HG03520 (cell line): ENCODE data around the gene PRDX6.
"Not testable (repeated sequence)": the region's sequence is repeated elsewhere in the genome, so short reads cannot be mapped to it uniquely, and the experiment has no call there.

ENCODE experiments used
- ATAC-seq: cut with Tn5 transposase; IDR thresholded peaks from one replicate; pipeline ENCODE4 v1.9.1; 2021; ENCODE audit warnings: mild to moderate bottlenecking, moderate library complexity; ENCODE audit not compliant: unreplicated experiment

Gene PRDX6

DNA sequence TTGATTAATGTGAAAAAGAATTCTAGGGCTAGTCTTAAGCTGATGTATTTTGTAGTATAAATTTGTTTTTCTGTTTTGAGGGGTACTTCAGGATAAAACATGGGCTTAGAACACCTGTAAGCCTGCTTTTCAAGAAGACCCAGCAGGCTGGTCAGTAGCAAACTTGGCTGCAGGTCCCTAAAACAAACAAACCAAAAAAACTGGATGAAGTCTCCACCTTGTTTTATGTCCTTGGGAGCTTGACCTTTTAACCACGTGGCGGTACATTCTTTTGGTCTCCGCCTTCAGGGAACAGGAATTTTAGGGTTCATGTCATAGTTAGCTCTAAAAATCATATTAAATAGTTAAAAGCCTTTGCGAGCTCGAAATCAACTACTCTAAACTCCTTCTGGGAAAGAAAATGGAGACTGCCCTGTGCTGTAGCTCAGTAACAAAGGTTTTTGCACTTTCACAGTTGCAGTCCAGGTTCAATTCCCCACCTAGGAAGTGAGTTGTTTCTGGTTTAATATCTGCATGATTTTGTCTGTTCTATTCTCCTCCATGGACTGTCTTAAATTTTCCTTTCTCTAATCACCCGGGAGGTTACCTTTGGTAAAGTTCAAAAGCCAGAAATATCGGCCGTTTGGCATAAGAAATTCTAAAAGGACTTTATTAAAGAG, 18.6 kb downstream of the PRDX6 start:
- ATAC-seq: no peak

DNA sequence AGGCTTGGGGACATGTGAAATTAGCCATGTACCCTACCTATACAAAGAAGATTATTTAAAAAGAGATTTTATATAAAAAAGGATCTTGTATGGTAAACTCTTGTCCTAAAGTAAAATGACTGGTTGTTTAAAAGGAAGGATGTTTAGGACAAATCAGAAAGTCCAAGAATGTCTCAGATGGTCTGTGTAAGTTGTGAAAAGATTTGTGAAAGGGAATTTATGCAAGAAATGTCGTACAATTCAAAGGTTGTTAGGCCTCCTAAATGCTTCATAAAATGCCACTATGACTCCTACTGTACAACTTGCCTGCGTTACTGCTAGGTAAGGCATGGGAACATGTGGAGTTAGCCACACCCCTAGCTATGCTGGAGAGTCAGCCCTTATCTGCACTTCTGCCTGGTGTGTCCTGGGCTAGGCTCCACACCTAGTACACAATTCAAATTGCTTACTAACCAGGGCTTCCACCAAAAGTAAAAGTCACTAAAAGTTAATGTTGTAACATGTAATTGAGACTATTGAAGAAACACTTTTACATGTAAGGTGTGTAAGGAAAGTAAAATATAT, 19.7 kb downstream of the PRDX6 start:
- no peak for ATAC-seq

DNA sequence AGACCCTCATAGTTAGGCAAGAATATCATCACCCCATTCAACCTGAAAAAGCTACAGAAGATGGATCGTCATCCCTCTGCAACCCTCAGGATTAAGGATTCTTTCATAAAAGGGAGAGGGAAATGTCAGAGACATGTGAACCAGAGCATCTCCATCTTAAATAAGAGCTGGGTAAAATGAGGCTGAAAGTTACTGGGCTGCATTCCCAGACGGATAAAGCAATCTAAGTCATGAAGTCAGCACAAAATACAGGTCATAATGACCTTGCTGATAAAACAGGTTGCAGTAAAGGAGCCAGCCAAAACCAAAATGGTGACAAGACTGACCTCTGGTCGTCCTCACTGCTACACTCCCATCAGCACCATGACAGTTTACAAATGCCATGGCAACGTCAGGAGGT, 22.6 kb downstream of the PRDX6 start:
- no peak for ATAC-seq

DNA sequence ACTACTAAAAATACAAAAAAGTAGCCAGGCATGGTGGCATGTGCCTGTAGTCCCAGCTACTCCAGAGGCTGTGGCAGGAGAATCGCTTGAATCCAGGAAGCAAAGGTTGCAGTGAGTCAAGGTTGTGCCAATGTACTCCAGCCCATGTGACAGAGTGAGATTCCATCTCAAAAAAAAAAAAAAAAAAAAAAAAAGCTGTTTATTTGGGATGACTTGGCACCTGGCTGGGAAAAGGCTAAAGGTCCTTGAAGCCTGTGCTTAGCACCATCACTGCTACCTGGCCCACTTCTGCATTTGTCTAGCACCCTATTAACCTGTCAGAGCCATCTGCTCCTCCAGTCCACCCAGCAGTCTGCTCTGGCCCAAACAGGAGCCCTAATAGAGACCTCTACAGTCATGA, 25.0 kb downstream of the PRDX6 start:
- ATAC-seq: no peak

DNA sequence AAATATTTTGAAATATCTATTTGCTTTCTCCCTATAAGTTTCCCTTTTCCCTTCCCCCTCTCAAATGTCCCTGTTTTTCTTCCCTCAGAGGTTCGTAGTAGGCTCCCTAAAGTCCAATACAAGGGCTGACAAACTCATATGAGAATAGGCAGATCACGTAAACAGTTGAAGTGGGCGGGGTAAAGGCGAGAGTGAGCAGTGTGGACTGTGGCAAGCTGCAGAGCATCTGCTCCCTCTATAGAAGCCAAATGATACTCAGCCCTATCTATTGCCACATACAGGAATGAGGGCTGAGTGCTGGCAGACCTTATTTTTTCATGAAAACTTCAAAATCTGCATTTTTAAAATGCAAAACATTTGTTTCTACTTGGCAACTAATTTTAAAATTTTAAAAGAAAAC, 26.3 kb downstream of the PRDX6 start:
- no peak for ATAC-seq

DNA sequence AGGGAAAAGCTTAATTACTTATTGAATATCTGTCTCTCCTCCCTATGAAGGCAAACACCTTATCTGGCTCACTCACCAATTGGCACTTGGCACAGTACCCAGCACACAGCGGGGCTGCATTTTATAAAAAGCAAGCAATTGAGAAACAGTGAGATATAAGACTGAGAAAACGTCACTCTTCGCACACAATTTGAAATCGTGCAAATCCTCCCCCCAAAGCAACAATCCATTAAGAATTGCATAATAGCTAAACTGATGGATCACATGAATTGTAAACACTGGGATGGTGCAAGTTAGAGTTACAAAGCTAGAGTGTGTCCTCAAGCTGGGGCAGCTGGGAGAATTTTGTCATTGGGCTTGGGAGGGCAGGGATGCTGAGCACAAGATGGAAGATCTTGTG, 27.1 kb downstream of the PRDX6 start:
- ATAC-seq: no peak

DNA sequence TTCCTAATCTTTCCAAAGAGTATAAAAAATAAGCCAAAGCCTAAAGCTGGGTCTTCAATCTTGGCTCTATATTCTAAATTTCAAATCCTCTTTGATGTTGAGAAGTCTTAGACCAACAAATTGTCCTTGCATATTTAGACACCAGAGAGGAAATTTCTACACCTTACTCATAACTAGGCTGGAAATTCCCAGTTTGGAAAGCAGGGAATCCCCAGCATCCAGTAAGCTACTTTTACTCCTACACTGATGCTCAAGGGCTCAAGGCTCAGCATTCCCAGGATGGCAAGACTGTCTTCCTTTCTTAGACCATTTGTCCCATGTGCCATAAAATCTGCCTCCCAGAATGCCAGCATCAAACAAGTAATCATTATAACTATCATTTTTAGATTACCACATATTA, 28.3 kb downstream of the PRDX6 start:
- ATAC-seq: no peak

DNA sequence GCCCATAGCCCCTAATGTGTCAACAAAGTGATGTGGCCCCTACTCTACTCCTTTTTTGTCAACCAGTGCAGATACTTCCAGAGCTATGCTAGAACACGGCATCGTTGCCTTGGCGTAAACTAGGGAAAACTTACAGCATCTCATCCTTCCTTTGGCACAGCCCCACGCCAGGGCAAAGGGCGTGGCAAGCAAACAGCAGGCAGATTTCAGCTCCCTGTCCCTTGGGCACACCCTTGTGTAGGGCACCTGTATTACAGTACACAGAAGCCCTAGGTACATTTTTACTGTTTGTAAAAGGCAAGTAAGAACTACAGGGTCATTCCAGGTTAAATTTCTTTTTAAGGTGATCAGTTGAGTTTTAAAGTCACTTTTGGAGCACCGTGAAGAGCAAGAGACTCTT, 29.3 kb downstream of the PRDX6 start:
- no peak for ATAC-seq

DNA sequence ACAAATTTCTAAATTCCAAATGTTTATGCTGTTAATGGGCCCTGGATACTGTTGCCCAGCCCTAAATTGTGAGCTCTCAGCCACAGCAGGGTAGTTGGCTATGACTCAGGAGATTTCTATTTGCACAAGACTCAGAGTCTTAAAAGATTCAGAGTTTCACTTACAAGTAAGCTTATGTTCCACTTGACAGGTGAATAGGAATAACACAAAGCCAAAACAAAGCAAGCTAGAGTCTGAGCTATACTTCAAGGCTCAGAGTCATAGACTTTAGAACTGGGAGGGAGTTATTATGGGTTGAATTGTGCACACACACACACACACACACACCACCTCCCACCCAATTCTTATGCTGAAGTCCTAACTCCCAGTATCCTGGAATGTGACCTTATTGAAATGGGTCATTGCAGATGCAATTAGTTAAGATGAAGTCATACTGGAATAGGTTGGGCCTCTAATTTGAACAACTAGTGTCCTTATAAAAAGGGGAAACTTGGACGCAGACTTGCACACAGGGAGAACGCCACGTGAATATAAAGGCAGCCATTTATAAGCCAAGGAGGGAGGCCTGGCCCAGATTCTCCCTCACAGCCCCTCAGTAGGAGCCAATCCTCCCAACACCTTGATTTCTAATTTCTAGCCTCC, 30.2 kb downstream of the PRDX6 start:
- no peak for ATAC-seq

DNA sequence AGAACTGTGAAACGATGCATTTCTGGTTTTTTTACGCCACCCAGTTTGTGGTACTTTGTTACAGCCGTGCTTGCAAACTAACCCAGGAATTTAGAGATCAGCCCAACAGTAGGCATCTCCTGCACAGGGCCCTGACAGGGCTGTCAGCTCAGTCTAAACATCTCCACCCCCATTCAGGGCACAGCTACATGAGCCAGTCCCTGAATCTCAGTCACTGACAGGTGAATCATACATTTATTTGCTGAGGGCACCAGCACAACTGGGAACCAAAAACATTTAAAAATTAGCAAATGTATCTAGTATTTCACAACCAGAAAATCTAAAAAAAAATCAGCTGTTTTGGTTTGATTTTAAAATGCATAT, 30.7 kb downstream of the PRDX6 start:
- no peak for ATAC-seq

DNA sequence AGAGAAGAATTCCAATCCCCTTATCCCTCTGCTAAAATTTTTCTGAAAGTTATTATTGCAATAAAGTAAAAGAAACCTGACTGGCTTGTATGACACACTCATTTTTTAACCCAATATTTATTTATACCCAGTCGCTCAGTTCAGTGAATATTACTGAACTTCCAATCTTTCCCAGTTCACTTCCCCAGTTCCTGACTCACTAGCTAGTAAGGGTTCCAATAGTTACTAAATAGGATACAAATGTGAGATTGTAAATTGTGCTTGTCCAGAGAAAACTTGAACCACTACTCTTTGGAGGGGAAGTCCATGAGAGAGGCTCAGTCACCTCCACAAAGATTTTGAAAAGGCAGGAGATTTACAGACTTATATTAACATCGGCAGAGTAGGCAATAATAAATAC, 31.4 kb downstream of the PRDX6 start:
- no peak for ATAC-seq

DNA sequence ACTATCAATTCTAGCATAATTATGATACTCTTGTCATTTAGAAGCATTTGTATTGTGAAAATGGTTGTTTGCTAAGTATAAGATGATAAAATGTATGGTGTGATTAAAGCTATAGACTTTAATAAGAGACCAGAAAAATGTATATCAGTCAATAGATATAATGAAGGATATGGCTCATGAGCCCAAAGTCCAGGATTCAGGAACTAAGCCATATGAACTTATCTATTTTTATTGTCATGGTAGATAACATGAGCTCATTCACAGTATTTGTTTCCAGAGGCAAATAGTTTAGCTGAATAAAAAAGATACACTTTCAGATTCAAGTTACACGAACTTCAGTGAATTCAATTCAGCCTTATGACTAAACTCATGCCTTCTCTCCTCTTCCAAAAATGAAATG, 32.7 kb downstream of the PRDX6 start:
- ATAC-seq: no peak

DNA sequence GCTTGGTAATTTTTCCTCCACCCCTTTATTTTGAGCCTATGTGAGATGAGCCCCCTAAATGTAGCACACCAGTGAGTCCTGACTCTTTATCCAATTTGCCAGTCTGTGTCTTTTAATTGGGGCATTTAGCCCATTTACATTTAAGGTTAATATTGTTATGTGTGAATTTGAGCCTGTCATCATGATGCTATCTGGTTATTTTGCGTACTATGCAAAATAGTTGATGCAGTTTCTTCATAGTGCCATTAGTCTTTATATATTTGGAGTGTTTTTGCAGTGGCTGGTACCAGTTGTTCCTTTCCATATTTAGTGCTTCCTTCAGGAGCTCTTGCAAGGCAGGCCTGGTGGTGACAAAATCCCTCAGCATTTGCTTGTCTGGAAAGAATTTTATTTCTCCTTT, 37.4 kb downstream of the PRDX6 start:
- ATAC-seq: not testable (repeated sequence)

DNA sequence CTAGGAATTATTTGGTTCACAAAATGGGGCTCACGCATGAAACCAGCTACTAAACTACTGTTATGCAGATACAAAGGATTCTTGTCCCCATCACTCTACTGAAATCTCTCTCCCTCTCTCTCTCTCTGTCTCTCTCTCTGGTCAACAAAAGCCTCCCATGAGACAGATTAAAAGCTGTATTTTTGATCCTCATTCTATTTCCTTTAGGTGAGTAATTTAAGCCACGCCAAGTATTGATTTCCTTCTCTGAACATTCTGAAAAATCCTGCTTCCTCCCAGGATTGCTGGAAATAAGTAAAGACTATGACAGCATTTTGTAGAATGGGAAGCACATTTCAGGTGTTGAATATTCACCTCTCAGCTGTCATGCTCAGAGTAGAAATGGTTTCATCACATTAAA, 43.7 kb downstream of the PRDX6 start:
- no peak for ATAC-seq

DNA sequence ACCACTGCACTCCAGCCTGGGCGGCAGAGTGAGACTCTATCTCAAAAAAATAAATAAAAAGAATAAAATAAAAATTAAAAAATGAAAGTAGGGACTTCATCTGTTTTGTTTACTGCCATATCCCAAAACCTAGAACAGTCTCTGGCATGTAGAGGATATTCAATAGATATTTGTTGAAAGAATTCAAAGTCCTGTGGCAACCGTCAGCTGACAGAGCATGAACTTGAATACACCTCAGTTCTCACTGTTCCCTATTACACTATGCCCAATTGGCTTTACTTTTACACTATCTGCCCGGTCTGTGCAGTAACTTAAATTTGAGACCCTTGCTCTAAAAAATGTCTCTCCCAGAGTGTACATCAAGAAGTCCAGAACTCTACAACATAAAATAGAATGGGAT, 46.2 kb downstream of the PRDX6 start:
- ATAC-seq: no peak

DNA sequence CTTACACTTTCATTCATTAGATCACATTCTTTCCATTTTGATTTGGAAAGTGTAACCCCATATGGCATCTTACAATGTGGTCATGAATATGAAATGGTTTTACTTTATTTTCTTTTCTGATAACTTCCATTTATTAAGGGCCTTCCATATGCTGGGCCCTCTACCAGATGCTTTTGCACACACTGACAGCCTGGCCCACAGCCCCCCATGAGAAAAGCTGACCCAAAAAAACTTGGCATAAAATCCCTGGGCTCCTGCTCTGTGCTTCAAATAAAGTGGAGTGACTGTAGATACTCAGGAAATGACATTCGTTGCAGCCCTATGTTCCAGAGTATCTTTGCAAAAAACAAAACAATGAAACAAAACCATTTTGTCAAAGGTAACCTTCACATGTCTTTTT, 48.8 kb downstream of the PRDX6 start:
- ATAC-seq: no peak

DNA sequence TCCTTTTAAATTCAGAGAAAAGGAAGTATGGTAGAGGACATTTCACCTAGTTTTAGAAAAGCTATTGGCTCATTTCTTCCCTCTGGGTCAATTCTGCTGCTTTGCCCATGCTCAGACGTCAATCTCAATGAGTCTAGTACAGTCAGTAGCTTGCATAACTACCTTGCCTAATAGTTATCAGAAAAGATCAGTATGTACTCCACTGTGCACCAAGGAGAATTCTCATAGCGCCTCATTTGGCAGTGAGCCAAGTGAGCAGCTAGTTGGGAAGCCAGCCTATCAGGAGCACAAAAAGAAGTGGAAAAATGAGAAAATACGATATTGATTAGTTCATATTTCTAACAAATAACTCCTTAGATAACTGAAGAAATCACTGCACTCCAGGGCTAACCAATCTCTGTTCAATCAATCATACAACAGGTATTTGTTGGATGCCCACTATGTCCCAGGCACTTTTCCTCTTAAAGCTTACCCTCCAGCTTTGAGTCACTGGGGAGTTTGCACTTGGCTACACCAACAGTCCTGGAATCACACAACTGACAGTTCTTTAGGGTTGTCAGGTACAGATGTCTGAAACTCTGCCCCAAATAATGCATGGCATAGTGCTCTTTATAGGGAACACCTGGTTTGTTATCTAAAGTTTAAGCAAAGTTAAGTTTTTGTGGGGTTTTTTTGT, 50.2 kb downstream of the PRDX6 start:
- no peak for ATAC-seq

DNA sequence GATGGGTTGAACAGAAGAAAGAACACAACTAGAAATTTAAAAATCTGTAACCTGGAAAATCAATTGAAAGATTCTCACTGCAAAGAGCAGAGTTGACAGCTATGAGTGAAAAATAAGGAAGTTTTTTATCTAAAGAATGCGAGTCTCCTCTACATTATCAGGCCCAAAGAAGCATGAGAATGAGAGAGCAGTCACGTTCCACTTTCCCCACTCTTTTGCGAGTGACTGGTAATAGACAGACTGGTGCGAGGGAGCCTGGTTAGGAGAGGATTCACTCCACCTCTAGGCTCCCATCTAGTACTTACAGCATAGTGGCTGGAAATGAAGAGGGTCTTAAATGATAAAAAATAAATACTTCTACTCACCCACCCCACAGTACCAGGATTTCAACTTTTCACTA, 52.0 kb downstream of the PRDX6 start:
- no peak for ATAC-seq

DNA sequence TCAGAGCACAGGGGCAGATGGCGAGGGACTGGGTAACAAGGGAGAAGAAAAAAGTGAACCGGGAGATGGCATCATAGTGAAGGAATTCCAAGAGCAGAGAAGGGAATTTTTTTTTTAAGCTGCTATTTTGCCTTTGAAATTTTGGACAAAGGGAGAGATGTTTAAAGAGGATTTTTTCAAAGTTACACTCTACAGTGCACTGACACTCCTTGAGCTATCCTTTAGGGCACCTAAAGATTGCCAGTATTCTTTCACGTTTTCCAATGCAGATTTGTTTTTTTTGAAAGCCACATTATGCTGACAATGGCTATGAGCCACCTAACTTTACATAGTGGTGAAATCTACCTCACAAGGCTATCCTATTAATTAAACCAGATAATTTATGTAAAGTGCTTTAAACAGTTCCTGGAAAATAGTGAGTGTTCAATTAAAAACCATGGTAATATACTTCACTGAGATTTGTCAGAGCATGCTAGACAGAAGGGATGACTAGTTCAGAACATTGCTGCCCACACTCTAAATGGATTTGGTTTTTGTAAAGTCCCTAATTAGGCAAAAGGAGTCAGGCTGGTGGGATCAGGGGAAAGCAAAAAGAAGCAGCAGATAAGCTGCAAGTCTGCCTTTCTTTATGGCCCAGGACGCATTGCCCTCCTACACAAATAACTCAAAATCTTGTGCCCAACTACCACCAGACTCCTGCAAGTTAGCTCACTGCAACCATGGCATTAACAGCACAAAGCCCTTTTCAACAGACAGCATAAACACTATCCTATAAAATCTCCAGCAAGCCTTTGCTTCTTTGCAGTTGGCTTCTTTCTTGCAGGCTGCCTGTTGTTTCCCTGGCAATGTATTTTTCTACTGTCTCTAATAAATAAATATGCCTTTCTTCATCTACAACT, 53.9 kb downstream of the PRDX6 start:
- ATAC-seq: no peak

DNA sequence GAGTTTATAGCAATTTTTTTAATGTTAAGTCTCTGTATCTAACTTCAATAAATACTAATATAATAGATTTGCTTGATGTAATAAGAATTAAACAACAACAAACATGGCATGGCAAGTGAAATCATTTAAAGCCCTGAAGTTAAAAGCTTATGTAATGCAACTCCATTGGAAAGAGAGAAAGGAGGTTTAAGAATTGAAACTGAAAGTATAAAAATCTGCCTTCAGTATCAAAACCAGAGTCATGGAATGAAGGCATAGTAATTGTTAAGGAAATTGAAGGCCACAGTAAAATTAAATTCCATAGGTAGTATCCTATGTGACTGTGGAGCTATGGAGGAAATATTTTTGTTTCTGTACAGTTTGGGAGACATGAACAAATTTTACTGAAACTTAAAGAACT, 55.1 kb downstream of the PRDX6 start:
- ATAC-seq: no peak

DNA sequence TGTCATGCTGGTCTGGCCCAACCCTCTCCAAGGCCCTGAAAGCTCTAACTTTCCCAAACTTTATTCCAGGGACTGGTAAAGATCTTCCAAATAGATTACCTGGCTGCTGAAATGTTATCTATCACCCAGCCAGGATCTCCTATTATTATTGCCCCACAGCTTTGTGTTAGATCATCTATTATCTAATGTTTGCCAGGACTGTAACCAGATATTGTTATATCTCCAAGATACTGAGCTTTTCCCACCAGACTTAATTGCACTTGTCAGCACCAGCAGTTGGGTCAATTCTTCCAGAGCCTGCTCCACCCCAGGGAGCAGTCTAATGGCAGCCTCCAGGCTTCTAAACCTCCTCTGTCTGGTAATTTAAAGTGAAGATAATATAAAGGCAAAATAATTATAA, 59.1 kb downstream of the PRDX6 start:
- no peak for ATAC-seq
